NCI-H1694 (cell line): Measurements from ENCODE around the gene CLEC4A.
"Not testable (repeated sequence)": the region's sequence is repeated elsewhere in the genome, so short reads cannot be mapped to it uniquely, and the experiment has no call there.

ENCODE experiments used
- DNase-seq: peaks from one replicate; lab custom pipeline; 2025; lab: John Stamatoyannopoulos, UW

Gene CLEC4A

DNA sequence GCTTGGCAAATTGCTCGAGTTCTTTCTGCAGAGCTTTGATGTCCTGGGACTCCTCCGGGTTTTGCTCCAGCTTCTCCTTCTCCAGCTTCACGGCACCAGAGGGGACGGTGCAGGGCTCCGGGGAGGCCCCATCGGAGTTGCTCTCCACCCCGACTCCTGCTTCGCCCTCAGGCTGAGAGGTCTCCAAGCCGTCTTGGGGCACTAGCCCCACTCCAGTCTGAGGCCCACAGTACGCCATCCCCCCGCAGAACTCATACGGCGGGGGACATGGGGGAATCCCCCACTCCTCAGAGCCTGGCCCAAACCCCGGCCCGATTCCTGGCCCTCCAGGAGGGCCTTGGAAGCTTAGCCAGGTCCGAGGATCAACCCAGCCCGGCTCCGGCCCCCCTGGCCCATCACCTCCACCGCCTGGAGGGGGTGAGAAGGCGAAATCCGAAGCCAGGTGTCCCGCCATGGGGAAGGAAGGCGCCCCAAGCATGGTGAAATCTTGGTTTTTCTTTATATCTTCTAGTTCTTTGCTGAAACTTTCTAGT lies 11.0 kb downstream of the CLEC4A start:
- DNase-seq: not testable (repeated sequence)

DNA sequence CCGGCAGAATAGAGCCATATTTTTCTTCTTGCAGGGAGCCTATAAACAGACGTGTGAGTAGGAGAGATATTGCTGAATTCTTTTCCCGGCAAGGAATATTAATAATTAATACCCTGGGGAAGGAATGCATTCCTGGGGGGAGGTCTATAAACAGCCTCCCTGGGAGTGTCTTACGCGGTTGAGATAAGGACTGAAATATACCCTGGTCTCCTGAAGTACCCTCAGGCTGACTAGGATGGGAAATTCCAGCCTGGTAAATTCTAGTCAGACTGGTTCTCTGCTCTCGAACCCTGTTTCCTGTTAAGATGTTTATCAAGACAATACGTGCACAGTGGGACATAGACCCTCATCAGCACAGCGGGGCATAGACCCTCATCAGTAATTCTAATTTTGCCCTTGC lies 18.2 kb downstream of the CLEC4A start:
- DNase-seq: not testable (repeated sequence)

DNA sequence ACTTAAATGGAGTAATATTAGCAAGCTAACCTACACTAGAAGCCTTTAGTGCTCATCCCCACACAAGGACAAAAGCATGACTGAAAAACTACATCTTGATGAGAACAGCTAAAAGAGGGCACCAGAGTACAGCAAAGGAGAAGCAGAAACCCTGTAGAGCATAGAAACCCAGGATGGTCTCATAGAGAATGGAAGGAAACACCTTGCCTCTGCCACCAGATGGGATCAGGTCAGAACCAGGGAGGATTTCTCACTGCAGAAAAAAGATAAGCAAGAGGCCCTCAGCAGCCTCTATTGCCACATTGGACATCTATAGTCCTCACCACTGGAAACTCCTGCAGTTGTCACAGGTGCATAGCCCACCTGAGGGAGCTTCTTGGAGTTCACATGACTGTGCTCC lies 19.8 kb downstream of the CLEC4A start:
- DNase-seq: no peak

DNA sequence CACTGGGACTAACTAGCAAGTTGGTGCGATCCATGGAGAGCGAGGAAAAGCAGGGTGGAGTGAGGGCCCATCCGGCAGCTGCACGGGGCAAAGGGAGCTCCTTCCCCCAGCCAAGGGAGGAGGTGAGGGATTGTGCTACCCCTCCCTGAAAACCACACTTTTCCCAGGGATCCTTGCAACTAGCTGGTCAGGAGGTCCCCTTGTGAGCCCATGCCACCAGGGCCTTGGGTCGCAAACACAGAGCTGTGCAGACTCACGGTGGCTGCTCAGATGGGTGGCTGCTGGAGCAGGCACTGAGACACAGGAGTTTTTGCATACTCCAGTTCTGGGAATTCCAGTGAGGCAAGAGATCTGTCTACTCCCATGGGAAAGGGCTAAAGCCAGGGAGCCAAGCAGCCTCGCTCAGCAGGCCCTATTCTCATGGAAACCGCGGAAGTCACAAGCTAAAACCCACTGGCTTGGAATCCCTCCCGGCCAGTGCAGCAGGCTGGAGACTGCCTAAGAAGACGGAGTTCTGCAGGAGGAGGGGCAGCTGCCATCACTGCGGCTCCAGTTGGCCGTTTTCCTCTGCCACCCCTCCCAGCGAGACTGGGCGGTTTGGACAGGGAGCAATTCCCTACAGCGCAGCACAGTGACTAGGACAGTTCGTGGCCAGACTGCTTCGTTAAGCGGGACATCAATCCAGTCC lies 22.5 kb downstream of the CLEC4A start:
- no peak for DNase-seq

GRCh38 chr12:8146442-8146771 lies 23.0 kb downstream of the CLEC4A start:
- no peak for DNase-seq

- DNase-seq: no peak
These were observed 31.1 kb downstream of the CLEC4A start for GRCh38 chr12:8154526-8154925.

- DNase-seq: no peak
These were observed 33.0 kb downstream of the CLEC4A start for GRCh38 chr12:8156416-8156815.

DNA sequence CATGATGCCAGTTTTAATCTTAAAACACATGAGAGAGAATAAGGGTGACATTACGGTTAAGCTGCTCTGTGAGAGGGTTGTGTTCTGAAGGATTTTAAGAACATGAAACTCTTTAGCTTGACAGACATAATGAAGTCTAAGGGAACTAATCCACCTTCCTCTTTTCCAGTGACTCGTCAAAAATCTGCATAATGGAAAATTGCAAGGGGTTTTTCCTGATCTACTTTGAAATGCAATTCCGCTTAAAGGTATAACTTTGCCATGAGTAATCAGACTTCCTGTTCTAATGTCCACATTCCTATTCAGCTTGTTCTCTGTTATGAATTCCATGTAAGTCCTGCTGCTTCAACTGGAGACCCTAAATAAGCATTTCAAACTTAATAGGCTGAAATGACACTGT lies 33.4 kb downstream of the CLEC4A start, which contains the start of gene ZNF705A:
ZNF705A (plus strand) TSS at position 171 of the 400 bp plus-strand sequence. CDS start 15,611 bp downstream, outside the sequence.
- no peak for DNase-seq

DNA sequence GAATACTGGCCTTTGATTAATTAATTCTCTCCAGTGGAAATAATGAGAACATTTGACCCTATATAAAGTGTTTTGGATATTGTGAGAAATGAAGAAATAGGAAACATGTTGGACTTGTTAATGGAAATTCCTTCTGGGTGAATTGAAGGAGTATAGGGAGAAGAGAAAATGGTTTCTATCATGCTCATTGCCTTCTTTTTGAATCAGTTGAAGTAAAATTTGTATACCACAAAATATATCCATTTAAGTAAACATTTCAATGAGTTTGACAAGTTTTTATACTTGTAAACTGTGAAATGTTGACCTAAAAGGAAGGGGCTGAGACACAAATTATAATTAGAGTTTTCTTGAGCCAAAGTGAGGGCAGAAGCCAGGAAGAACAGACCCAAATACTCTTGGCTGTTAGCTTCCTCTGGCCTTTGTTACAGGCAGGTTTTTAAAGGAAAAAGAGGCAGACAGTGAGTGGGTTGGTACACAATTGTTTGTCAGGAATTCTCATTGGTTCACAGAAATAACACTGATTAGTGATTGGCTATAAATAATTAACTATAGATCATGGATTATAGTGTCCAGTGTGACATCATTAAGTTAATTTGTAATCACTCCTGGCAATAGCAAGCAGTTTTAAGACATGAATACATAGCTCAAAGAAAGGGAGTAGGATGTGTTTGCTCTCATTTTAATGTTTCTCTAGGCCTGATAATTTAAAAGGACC lies 34.2 kb downstream of the CLEC4A start:
- DNase-seq: no peak

DNA sequence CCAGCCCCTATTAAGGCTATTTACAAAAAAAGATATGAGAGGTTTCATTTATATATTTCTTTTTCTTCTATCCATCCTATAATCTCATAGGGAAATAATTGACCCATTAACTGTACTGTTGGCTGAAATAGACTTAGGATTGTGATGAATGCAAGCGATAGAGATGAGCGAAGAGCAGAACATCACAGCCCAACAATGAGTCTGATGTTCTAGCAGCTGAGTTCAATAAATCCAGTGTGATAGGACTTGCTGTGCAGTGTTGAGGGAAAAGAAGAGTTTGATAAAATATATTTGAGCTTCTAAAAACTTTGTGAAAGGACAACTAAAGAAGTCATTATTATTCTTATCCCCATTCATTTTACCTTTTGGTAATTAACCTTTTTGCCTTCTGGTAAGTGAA lies 49.5 kb downstream of the CLEC4A start:
- not testable (repeated sequence) for DNase-seq

DNA sequence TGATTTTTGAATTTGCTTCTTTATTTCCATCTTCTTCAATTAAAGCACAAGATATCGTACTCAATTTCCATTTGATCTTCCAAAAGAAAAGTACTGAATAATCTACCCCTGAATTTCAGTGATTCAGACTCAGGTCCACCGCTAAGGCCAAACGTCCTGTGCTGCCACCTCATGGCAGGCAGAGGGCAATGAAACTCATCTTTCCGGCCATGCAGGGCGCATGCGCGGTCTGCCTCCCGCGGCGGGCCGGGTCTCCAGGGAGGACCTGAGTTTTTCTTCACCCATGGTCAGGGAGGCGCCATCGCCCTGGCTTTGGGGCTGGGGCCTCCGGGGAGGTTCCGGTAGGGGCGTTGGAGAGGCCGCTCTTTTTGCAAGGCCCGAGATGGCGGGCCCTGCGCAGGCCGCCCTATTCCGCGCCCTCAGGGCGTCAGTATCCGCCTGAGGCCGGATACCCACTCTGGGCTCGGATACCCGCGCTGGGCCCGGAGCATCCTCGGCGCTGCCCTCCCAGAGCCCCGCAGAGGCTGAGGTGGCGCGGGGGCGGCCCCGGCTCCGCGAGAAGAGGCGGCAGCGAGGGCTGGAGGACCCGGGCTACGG lies 56.7 kb downstream of the CLEC4A start:
- DNase-seq: peak; percentile 16

DNA sequence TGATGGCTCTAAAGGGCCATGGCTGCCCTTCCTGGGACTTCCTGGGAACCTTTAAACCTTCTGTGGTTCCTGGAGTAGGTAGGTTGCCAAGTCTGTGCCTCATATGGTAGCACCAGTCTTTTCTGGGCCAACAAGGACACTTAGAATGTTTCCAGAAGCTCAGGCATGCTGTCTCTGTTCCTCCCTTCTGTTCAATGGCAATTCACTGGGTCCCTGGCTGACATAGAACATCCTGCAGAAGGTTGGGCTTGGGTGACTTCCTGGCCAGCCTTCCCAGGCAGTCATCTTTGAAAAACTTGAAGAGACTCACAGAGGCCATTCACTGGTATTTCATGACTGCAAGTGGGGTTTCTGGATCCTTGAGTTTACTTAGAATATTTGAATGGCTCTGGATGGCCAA lies 57.9 kb downstream of the CLEC4A start:
- not testable (repeated sequence) for DNase-seq

DNA sequence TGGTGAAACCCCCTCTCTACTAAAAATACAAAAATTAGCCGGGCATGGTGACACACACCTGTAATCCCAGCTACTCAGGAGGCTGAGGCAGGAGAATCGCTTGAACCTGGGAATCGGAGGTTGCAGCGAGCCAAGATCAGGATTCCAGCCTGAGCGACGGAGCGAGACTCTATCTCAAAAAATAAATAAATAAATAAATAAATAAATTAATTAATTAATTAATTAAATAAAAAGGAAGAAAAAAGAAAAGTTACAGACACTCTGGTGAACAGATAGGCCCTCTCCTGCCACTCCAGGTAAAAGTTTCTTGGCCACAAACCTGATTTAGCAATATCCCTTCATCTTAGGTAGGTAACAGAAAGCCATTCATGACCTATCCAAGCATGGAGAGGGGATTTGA lies 59.5 kb downstream of the CLEC4A start:
- DNase-seq: not testable (repeated sequence)

DNA sequence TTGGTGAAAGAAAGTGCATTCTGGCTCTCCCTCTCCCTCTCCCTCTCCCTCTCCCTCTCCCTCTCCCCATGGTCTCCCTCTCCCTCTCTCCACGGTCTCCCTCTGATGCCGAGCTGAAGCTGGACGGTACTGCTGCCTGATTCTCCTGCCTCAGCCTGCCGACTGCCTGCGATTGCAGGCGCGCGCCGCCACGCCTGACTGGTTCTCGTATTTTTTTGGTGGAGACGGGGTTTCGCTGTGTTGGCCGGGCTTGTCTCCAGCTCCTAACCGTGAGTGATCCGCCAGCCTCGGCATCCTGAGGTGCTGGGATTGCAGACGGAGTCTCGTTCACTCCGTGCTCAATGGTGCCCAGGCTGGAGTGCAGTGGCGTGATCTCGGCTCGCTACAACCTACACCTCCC lies 59.9 kb downstream of the CLEC4A start:
- DNase-seq: not testable (repeated sequence)

- not testable (repeated sequence) for DNase-seq
These were observed 60.8 kb downstream of the CLEC4A start for GRCh38 chr12:8184206-8184605.

DNA sequence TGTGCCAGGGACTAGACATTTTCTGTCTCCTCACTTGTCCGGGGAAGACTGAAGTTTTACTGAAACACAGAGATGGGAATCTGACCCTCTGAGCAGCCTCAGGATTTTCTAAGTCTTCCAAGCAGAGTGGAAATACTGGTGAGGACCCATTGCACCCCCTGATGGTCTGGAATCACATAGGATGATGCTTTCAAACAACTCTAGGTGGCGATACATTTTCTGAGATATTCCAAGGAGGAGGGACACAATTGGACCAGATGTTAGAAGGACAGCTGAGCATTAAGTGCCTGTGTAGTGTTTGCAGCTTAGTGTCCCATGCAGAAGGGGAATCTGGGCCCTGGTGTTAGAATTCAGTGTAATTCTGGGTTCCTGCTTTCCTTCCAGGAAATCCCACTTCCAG lies 64.7 kb downstream of the CLEC4A start:
- DNase-seq: not testable (repeated sequence)
